Measurements from ENCODE around the gene UBFD1. TPM values are rescaled to one million over a fixed set of nuclear protein-coding genes. Genes with fewer than 3 reads are reported as not detected.
A peak's percentile ranks its signal among the peaks of the same experiment; 100 is the strongest.

The UBFD1 gene
- polyA plus RNA-seq, 3 donors: 8.0 to 8.9 (median 8.0) TPM

- Mint-ChIP-seq H3K36me3 (peaks cover 51 to 55% of the 10 kb centered on the region in 2 donors), H3K27ac (no peak overlapping the region)
Measured at GRCh38 chr16:23577493-23577892, 20.0 kb downstream of the UBFD1 start.

GRCh38 chr16:23578101-23578830 is 20.7 kb downstream of the UBFD1 start:
- WGBS (ENCODE audit: insufficient coverage): 100% methylated on average over 2 of the region's 5 CpGs
- no peaks in the 10 kb centered on the region for H3K79me2 ChIP-seq (ENCODE audit: insufficient read depth, low read length)
- no peak overlapping the region for H2AFZ ChIP-seq (ENCODE audit: insufficient read depth, low read depth, low read length, poor library complexity, severe bottlenecking)
- H3K9me3 ChIP-seq (replicated peaks in 1 of 2; ENCODE audit: control insufficient read depth in 1 of 2, insufficient read depth in 1 of 2, low read length in 2 of 2): no peaks in the 10 kb centered on the region
- H3K9ac ChIP-seq (ENCODE audit: insufficient read depth, low read length, poor library complexity, severe bottlenecking): peak overlapping the region; percentile 9
- peaks cover 9 to 13% of the 10 kb centered on the region in 2 donors for H3K4me1 ChIP-seq (ENCODE audit: control insufficient read depth in 1 of 2, insufficient read depth in 2 of 2, low read length in 2 of 2)
- no peak overlapping the region for H3K4me2 ChIP-seq (replicated peaks; ENCODE audit: extremely low read depth, low read length, poor library complexity, severe bottlenecking)
- H3K4me3 ChIP-seq (replicated peaks in 1 of 3; ENCODE audit: low read depth in 2 of 3, low read length in 3 of 3): no peak overlapping the region
- peaks cover 34 to 63% of the 10 kb centered on the region in 2 donors for H3K36me3 ChIP-seq (replicated peaks in 1 of 2; ENCODE audit: control insufficient read depth in 1 of 2, insufficient read depth in 2 of 2, low read length in 2 of 2)
- intact Hi-C loops (cut with micrococcal nuclease): no loop called here
- H3K27ac ChIP-seq (ENCODE audit: low read depth in 1 of 2, low read length in 2 of 2): peak overlapping the region; percentile 30 to 38
- Mint-ChIP-seq H3K36me3 (peaks cover 48 to 57% of the 10 kb centered on the region in 2 donors), H3K27me3 (ENCODE audit: low read depth in 3 of 3) (no peaks in the 10 kb centered on the region), H3K27ac (peak overlapping the region in 5 of 7 donors; percentile 29 to 80 (median 46)), H3K9me3 (peaks cover 0 to 2% (median 0%) of the 10 kb centered on the region in 7 donors), H3K4me3 (no peak overlapping the region), H3K4me1 (peaks cover 10% of the 10 kb centered on the region)
- TF ChIP-seq, protein P1, sequence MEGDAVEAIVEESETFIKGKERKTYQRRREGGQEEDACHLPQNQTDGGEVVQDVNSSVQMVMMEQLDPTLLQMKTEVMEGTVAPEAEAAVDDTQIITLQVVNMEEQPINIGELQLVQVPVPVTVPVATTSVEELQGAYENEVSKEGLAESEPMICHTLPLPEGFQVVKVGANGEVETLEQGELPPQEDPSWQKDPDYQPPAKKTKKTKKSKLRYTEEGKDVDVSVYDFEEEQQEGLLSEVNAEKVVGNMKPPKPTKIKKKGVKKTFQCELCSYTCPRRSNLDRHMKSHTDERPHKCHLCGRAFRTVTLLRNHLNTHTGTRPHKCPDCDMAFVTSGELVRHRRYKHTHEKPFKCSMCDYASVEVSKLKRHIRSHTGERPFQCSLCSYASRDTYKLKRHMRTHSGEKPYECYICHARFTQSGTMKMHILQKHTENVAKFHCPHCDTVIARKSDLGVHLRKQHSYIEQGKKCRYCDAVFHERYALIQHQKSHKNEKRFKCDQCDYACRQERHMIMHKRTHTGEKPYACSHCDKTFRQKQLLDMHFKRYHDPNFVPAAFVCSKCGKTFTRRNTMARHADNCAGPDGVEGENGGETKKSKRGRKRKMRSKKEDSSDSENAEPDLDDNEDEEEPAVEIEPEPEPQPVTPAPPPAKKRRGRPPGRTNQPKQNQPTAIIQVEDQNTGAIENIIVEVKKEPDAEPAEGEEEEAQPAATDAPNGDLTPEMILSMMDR (IDR thresholded peaks at IDR 0.05): no peak
- no peaks in the 10 kb centered on the region for H4K20me1 ChIP-seq (ENCODE audit: insufficient read depth, low read length)
- DNase-seq: peak in 2 of 3 donors; percentile 20 to 48
- no peaks in the 10 kb centered on the region for H3K27me3 ChIP-seq (ENCODE audit: control insufficient read depth in 2 of 2, insufficient read depth in 2 of 2, low read length in 2 of 2)

More at GRCh38 chr16:23577493-23577892, 20.0 kb downstream of the UBFD1 start:
- intact Hi-C loops (cut with micrococcal nuclease): no loop called here
- TF ChIP-seq, protein P1 (IDR thresholded peaks at IDR 0.05): no peak
- Histone ChIP-seq H3K79me2 (ENCODE audit: insufficient read depth, low read length) (no peaks in the 10 kb centered on the region), H3K4me3 (replicated peaks in 1 of 3; ENCODE audit: low read depth in 2 of 3, low read length in 3 of 3) (no peak overlapping the region), H3K36me3 (replicated peaks in 1 of 2; ENCODE audit: control insufficient read depth in 1 of 2, insufficient read depth in 2 of 2, low read length in 2 of 2) (peaks cover 35 to 68% of the 10 kb centered on the region in 2 donors), H3K9ac (ENCODE audit: insufficient read depth, low read length, poor library complexity, severe bottlenecking) (peak overlapping the region; percentile 9), H3K4me2 (replicated peaks; ENCODE audit: extremely low read depth, low read length, poor library complexity, severe bottlenecking) (no peak overlapping the region), H3K27me3 (ENCODE audit: control insufficient read depth in 2 of 2, insufficient read depth in 2 of 2, low read length in 2 of 2) (no peaks in the 10 kb centered on the region), H4K20me1 (ENCODE audit: insufficient read depth, low read length) (no peaks in the 10 kb centered on the region), H2AFZ (ENCODE audit: insufficient read depth, low read depth, low read length, poor library complexity, severe bottlenecking) (no peak overlapping the region), H3K27ac (ENCODE audit: low read depth in 1 of 2, low read length in 2 of 2) (peak overlapping the region in 1 of 2 donors; percentile 38), H3K9me3 (replicated peaks in 1 of 2; ENCODE audit: control insufficient read depth in 1 of 2, insufficient read depth in 1 of 2, low read length in 2 of 2) (no peaks in the 10 kb centered on the region), H3K4me1 (ENCODE audit: control insufficient read depth in 1 of 2, insufficient read depth in 2 of 2, low read length in 2 of 2) (peaks cover 9 to 13% of the 10 kb centered on the region in 2 donors)
- no CpG with 5 or more reads among the region's 2 CpGs for WGBS (ENCODE audit: insufficient coverage)
- no peak overlapping the region for H3K4me3 Mint-ChIP-seq
- H3K4me1 Mint-ChIP-seq: peaks cover 10% of the 10 kb centered on the region
- DNase-seq: no peak
- no peaks in the 10 kb centered on the region for H3K27me3 Mint-ChIP-seq (ENCODE audit: low read depth in 3 of 3)
- peaks cover 0 to 2% (median 0%) of the 10 kb centered on the region in 7 donors for H3K9me3 Mint-ChIP-seq
